RWPE1 (cell line): ENCODE results near the gene CTTNBP2NL.
"Not testable (repeated sequence)": the region's sequence is repeated elsewhere in the genome, so short reads cannot be mapped to it uniquely, and the experiment has no call there.

ENCODE experiments used
- CTCF ChIA-PET: fragments of 350-600 bp; sonication (Branson Sonifier 250); formaldehyde crosslinking; extraction: SDS; loops from one replicate; lab custom pipeline; 2021; lab: Yijun Ruan, JAX
- POLR2A ChIA-PET: fragments of 400-600 bp; formaldehyde crosslinking; extraction: SDS; loops from one replicate; lab custom pipeline; 2020; ENCODE audit warnings: antibody characterized with exemption; ENCODE audit not compliant: low non-redundant PET; lab: Yijun Ruan, JAX
- DNase-seq: peaks from one replicate; pipeline ENCODE4 v3.0.0; 2012; ENCODE audit warnings: low spot score
- H3K27ac ChIP-seq: fragments of 450-650 bp; 2 replicates; pipeline ENCODE4 v1.5.1; 2017
- TF ChIP-seq, protein P1 (sequence below): fragments of 450-650 bp; conservative IDR thresholded peaks from 2 replicates; pipeline ENCODE4 v1.5.1; 2017; ENCODE audit warnings: low read depth, mild to moderate bottlenecking

The CTTNBP2NL gene

GRCh38 chr1:112397841-112398240, 1.8 kb downstream of the CTTNBP2NL start:
- TF ChIP-seq, protein P1, sequence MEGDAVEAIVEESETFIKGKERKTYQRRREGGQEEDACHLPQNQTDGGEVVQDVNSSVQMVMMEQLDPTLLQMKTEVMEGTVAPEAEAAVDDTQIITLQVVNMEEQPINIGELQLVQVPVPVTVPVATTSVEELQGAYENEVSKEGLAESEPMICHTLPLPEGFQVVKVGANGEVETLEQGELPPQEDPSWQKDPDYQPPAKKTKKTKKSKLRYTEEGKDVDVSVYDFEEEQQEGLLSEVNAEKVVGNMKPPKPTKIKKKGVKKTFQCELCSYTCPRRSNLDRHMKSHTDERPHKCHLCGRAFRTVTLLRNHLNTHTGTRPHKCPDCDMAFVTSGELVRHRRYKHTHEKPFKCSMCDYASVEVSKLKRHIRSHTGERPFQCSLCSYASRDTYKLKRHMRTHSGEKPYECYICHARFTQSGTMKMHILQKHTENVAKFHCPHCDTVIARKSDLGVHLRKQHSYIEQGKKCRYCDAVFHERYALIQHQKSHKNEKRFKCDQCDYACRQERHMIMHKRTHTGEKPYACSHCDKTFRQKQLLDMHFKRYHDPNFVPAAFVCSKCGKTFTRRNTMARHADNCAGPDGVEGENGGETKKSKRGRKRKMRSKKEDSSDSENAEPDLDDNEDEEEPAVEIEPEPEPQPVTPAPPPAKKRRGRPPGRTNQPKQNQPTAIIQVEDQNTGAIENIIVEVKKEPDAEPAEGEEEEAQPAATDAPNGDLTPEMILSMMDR = no peak
- no peak overlapping the region for H3K27ac ChIP-seq
- ChIA-PET CTCF (no interaction called here), POLR2A (no interaction called here)
- no peak for DNase-seq

- CTCF ChIA-PET = no interaction called here
- TF ChIP-seq, protein P1 = no peak
- no peak for DNase-seq
- H3K27ac ChIP-seq = no peak overlapping the region
- POLR2A ChIA-PET = no interaction called here
These were observed 3.4 kb downstream of the CTTNBP2NL start for GRCh38 chr1:112399456-112399855.

GRCh38 chr1:112400706-112401105, 4.7 kb downstream of the CTTNBP2NL start:
- POLR2A ChIA-PET = interaction anchor here (0.7 kb wide), 1 partner anchor 28 kb away, joined by 6 read pairs; no protein-coding TSS in a partner anchor
- not testable (repeated sequence) for DNase-seq, H3K27ac ChIP-seq
- CTCF ChIA-PET = interaction anchor here (0.6 to 0.7 kb wide), 3 partner anchors 65 to 1368 kb away, joined by 3 read pairs; no protein-coding TSS in a partner anchor

GRCh38 chr1:112402682-112403643, 6.9 kb downstream of the CTTNBP2NL start:
- no peak overlapping the region for H3K27ac ChIP-seq
- TF ChIP-seq, protein P1 = no peak
- ChIA-PET POLR2A (no interaction called here), CTCF (no interaction called here)
- DNase-seq = no peak

DNA sequence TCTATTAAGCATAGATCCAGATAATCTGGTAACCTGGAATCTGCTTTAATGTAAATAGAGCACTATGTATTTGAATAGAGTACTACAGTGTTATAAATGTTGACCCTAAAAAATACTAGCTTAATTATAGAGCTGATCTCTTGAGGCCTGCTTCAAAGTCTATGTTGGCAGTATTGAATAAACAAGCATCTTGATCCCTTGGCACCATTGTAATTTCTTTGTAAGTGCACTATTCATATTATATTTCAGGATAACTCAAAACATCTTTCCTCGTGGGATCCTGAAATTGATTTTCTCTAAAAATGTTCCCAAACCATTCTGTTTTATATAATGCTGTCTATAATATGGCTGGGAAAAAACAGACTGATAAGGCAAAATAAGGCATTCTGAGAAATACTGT, 10.8 kb downstream of the CTTNBP2NL start:
- CTCF ChIA-PET = no interaction called here
- no peak overlapping the region for H3K27ac ChIP-seq
- DNase-seq = no peak
- POLR2A ChIA-PET = no interaction called here
- TF ChIP-seq, protein P1 = no peak

DNA sequence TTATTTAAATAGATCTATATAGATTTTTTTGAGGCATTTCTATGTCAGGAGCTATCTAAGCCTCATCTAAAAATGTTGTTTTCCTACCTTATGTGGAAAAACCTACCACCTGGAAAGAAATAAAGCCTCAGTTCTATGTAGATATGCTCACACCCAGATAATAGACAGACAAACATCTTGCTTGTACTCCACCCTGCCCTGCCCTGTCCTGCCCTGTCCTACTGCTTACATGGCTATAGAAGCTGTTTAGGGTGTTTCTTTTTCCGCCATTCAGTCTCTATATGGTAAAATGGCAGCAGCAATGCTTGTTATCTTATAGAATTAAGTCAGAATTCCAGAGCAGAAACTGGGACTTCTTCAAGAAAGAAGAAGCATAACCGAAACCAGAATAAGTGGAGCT, 13.4 kb downstream of the CTTNBP2NL start:
- no peak for DNase-seq
- ChIA-PET POLR2A (no interaction called here), CTCF (interaction anchor here (0.5 to 0.9 kb wide), 2 partner anchors 56 to 183 kb away, joined by 3 read pairs; no protein-coding TSS in a partner anchor)
- TF ChIP-seq, protein P1 = no peak
- H3K27ac ChIP-seq = no peak overlapping the region

DNA sequence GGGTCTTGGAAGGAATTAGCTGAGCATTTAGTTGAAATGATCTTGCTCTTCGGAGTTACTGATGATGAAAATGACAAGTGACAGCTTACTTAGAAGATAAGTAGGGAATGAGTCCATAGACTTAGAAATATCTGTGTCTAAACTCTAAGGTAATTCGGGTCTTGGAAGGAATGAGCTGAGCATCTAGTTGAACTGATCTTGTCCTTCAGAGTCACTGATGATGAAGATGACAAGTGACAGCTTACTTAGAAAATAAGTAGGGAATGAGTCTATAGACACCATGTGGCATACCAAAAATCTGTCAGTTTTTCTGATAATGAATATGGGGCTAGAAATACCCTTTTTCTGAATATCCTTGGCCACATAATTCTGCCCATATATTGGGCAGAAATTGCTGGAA, 14.7 kb downstream of the CTTNBP2NL start:
- DNase-seq = no peak
- no peak overlapping the region for H3K27ac ChIP-seq
- ChIA-PET CTCF (no interaction called here), POLR2A (interaction anchor here (0.6 kb wide), 1 partner anchor 335 kb away, joined by 3 read pairs; no protein-coding TSS in a partner anchor)
- TF ChIP-seq, protein P1 = no peak
